Measurements from ENCODE around the gene EGFL7.
A peak's percentile ranks its signal among the peaks of the same experiment; 100 is the strongest.

The EGFL7 gene

GRCh38 chr9:136673088-136673974 lies 10.6 kb downstream of the EGFL7 start:
- H3K9me3 ChIP-seq (ENCODE audit: control insufficient read depth, insufficient read depth, low read depth, low read length): no peaks in the 10 kb centered on the region
- H3K27ac ChIP-seq (ENCODE audit: extremely low read depth, low read depth, low read length): 0 out of 2 replicates have a peak overlapping the region, but pooled peaks have one; percentile 9
- peaks cover 0 to 26% of the 10 kb centered on the region in 2 experiments; a peak in 1 of 3 replicates for H3K36me3 ChIP-seq (ENCODE audit: control insufficient read depth in 2 of 2, insufficient read depth in 1 of 2, low read length in 2 of 2)
- ChIA-PET POLR2A (interaction anchor here (1.3 to 2.5 kb wide), 4 partner anchors 14 to 55 kb away, joined by 3 to 18 read pairs (median 5); partner anchors contain the start of gene AGPAT2), CTCF (interaction anchor here (0.6 to 3.4 kb wide), 7 partner anchors 9 to 809 kb away, joined by 3 to 60 read pairs (median 18); partner anchors contain the start of gene AGPAT2)
- no peak overlapping the region for H3K4me3 ChIP-seq (ENCODE audit: low read depth, low read length)
- TF ChIP-seq ZNF112 (tag by site-specific recombination; IDR thresholded peaks at IDR 0.05): no peak
- TF ChIP-seq GLIS2 (tag by site-specific recombination; IDR thresholded peaks at IDR 0.05): peak; percentile 65
- peak; percentile 82 for TF ChIP-seq ZNF600 (tag by site-specific recombination; IDR thresholded peaks at IDR 0.05)
- peak; percentile 58 for TF ChIP-seq ZNF692 (tag by site-specific recombination; IDR thresholded peaks at IDR 0.05)
- 0 out of 2 replicates have a peak, but pooled peaks have one; percentile 47 for TF ChIP-seq ZFP69B (tag by site-specific recombination; IDR thresholded peaks at IDR 0.05)
- TF ChIP-seq REPIN1 (tag by site-specific recombination; IDR thresholded peaks at IDR 0.05; ENCODE audit: low read depth): no peak
- no peaks in the 10 kb centered on the region for H3K4me1 ChIP-seq (ENCODE audit: control insufficient read depth, insufficient read depth, low read length)

- no peaks in the 10 kb centered on the region for H3K4me1 ChIP-seq (ENCODE audit: control insufficient read depth, insufficient read depth, low read length)
- H3K27ac ChIP-seq (ENCODE audit: extremely low read depth, low read depth, low read length): no peak overlapping the region
- H3K9me3 ChIP-seq (ENCODE audit: control insufficient read depth, insufficient read depth, low read depth, low read length): no peaks in the 10 kb centered on the region
- CTCF ChIA-PET: interaction anchor here (0.5 to 3.4 kb wide), 6 partner anchors 16 to 196 kb away, joined by 3 to 24 read pairs (median 4); no protein-coding TSS in a partner anchor
- H3K36me3 ChIP-seq (ENCODE audit: control insufficient read depth in 2 of 2, insufficient read depth in 1 of 2, low read length in 2 of 2): peaks cover 0 to 26% of the 10 kb centered on the region in 2 experiments; a peak in 1 of 3 replicates
- POLR2A ChIA-PET: interaction anchor here (1.3 to 5.1 kb wide), 3 partner anchors 13 to 54 kb away, joined by 3 to 19 read pairs (median 4); partner anchors contain the start of gene AGPAT2
- H3K4me3 ChIP-seq (ENCODE audit: low read depth, low read length): no peak overlapping the region
- TF ChIP-seq ZBTB7A (tag by site-specific recombination; IDR thresholded peaks at IDR 0.05; ENCODE audit: low read depth) (0 out of 2 replicates have a peak, but pooled peaks have one; percentile 57), ZSCAN4 (tag by site-specific recombination; IDR thresholded peaks at IDR 0.05) (no peak), ZNF391 (tag by site-specific recombination; IDR thresholded peaks at IDR 0.05; ENCODE audit: borderline replicate concordance, low read depth) (0 out of 2 replicates have a peak, but pooled peaks have one; percentile 30), IKZF3 (tag by site-specific recombination; IDR thresholded peaks at IDR 0.05) (no peak), ZNF639 (tag by site-specific recombination; IDR thresholded peaks at IDR 0.05) (peak; percentile 59; the same call in 1 of the 2 replicates), ZSCAN30 (tag by site-specific recombination; IDR thresholded peaks at IDR 0.05) (no peak), ZBTB17 (tag by site-specific recombination; IDR thresholded peaks at IDR 0.05) (no peak), ZNF837 (tag by site-specific recombination; IDR thresholded peaks at IDR 0.05) (no peak), CTCF (tag by site-specific recombination; IDR thresholded peaks at IDR 0.05) (no peak), SETDB1 (IDR thresholded peaks at IDR 0.05; ENCODE audit: insufficient read length, low read length) (no peak), ZNF529 (tag by site-specific recombination; IDR thresholded peaks at IDR 0.05; ENCODE audit: insufficient replicate concordance) (no peak), ZFP41 (tag by site-specific recombination; IDR thresholded peaks at IDR 0.05; ENCODE audit: borderline replicate concordance) (no peak), HOXD13 (CRISPR knock-in tag; IDR thresholded peaks at IDR 0.05; ENCODE audit: borderline replicate concordance) (no peak), ZNF561 (tag by site-specific recombination; IDR thresholded peaks at IDR 0.05; ENCODE audit: borderline replicate concordance) (no peak), BCL11A (tag by site-specific recombination; IDR thresholded peaks at IDR 0.05; ENCODE audit: low read depth) (peak; percentile 53), ZNF513 (tag by site-specific recombination; IDR thresholded peaks at IDR 0.05) (0 out of 2 replicates have a peak, but pooled peaks have one; percentile 12)
Measured at GRCh38 chr9:136673975-136674785, 11.5 kb downstream of the EGFL7 start.

Measured in HEK293 (cell line).